Measurements from ENCODE around the gene TRIM56. TPM values are rescaled to one million over a fixed set of nuclear protein-coding genes. Genes with fewer than 3 reads are reported as not detected.

TRIM56 gene
- total RNA-seq, 4 donors from 2014 or later, result 11.9 to 47.1 (median 15.3) TPM

DNA sequence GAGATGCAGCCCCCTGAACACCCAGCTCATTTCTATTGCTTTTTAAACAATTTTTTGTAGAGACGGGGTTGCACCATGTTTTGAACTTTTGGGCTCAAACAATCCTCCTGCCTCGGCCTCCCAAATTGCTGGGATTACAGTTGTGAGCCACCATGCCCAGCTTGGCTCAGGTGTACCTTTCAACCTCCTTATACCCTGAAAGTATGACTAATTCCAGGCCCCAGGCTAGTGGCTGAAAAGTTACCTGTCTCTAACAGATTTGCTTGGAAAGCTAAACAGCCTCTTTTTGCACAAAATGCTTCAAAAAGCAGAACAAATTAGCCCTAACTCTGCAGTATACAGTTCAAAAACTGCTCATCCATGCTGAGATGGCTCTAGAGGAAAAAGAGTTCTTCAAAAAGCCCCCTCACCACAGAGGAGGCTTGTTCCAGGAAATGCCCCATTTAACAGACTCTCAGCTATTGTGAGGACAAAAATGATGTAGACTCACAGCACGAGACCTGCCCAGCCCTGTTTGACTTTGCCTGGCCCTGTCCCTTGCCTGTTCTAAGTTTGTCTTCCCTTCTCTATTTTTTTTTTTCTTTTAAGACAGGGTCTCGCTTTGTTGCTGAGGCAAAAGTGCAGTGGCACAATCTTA is 55.6 kb downstream of the TRIM56 start:
- TF ChIP-seq, protein P1, sequence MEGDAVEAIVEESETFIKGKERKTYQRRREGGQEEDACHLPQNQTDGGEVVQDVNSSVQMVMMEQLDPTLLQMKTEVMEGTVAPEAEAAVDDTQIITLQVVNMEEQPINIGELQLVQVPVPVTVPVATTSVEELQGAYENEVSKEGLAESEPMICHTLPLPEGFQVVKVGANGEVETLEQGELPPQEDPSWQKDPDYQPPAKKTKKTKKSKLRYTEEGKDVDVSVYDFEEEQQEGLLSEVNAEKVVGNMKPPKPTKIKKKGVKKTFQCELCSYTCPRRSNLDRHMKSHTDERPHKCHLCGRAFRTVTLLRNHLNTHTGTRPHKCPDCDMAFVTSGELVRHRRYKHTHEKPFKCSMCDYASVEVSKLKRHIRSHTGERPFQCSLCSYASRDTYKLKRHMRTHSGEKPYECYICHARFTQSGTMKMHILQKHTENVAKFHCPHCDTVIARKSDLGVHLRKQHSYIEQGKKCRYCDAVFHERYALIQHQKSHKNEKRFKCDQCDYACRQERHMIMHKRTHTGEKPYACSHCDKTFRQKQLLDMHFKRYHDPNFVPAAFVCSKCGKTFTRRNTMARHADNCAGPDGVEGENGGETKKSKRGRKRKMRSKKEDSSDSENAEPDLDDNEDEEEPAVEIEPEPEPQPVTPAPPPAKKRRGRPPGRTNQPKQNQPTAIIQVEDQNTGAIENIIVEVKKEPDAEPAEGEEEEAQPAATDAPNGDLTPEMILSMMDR (IDR thresholded peaks at IDR 0.05; ENCODE audit: low read depth), result no peak

Other genes starting within 250 kb of the TRIM56 start
- 10 to 100 TPM in 3 of 4 donors, 1 to 10 TPM in 1; 8.2 to 13.9 (median 11.8) TPM for gene SLC12A9, start 232.8 kb upstream of the TRIM56 start, total RNA-seq
- gene TRIP6, start 218.1 kb upstream of the TRIM56 start, total RNA-seq, result 10 to 100 TPM; 24.9 to 53.5 (median 43.1) TPM
- 10 to 100 TPM; 27.9 to 84.4 (median 39.7) TPM for gene SRRT, start 210.4 kb upstream of the TRIM56 start, total RNA-seq
- gene UFSP1, start 195.8 kb upstream of the TRIM56 start, total RNA-seq, result 1 to 10 TPM in 3 of 4 donors, not detected in 1; 1.0 to 6.0 (median 4.6) TPM
- gene ACHE, start 189.6 kb upstream of the TRIM56 start, total RNA-seq, result under 1 TPM in 2 of 4 donors, not detected in 2; 0.66 to 0.68 TPM
- gene MUC3A, start 135.9 kb upstream of the TRIM56 start, total RNA-seq, result under 1 TPM; under 0.01 to 0.94 (median 0.24) TPM
- gene MUC12, start 115.9 kb upstream of the TRIM56 start, total RNA-seq, result under 1 TPM; under 0.01 to 0.34 (median 0.08) TPM
- gene MUC17, start 65.4 kb upstream of the TRIM56 start, total RNA-seq, result under 1 TPM in 1 of 4 donors, not detected in 3; under 0.01 TPM
- gene SERPINE1, start 41.6 kb downstream of the TRIM56 start, total RNA-seq, result 10 to 100 TPM in 2 of 4 donors, 1 to 10 TPM in 2; 6.0 to 25.5 (median 11.4) TPM
- gene AP1S1, start 69.0 kb downstream of the TRIM56 start, total RNA-seq, result 10 to 100 TPM in 3 of 4 donors, 1 to 10 TPM in 1; 7.7 to 42.2 (median 23.8) TPM
- gene VGF, start 80.1 kb downstream of the TRIM56 start, total RNA-seq, result not detected
- gene NAT16, start 94.8 kb downstream of the TRIM56 start, total RNA-seq, result not detected
- not detected for gene MOGAT3, start 115.6 kb downstream of the TRIM56 start, total RNA-seq
- gene PLOD3, start 132.1 kb downstream of the TRIM56 start, total RNA-seq, result 10 to 100 TPM; 35.7 to 45.0 (median 42.6) TPM
- gene ZNHIT1, start 132.7 kb downstream of the TRIM56 start, total RNA-seq, result 100 to 1,000 TPM in 1 of 4 donors, 10 to 100 TPM in 3; 54.0 to 115 (median 92.2) TPM
- 10 to 100 TPM; 12.1 to 29.8 (median 17.9) TPM for gene CLDN15, start 152.3 kb downstream of the TRIM56 start, total RNA-seq
- 100 to 1,000 TPM; 193 to 369 (median 258) TPM for gene FIS1, start 159.6 kb downstream of the TRIM56 start, total RNA-seq
- 10 to 100 TPM; 10.4 to 17.8 (median 15.7) TPM for gene IFT22, start 236.3 kb downstream of the TRIM56 start, total RNA-seq